IMR-90 (cell line): ENCODE measurements around the gene OR5D18. TPM values are rescaled to one million over a fixed set of nuclear protein-coding genes. Genes with fewer than 3 reads are reported as not detected.

Source experiments
- ATAC-seq: fragments of 200-7000 bp; cut with Tn5 transposase; 2 replicates; pipeline ENCODE4 v1.9.1; 2020; ENCODE audit warnings: low read depth, mild to moderate bottlenecking, moderate library complexity
- BruUV-seq: library from RNA; stranded (reverse); fragments of 400-500 nt; replicated peaks from 2 replicates; lab custom pipeline; 2021; lab: Mats Ljungman, UMichigan
- CTCF ChIA-PET: fragments of 300-600 bp; formaldehyde crosslinking; extraction: SDS; loops from one replicate; lab custom pipeline; 2021; ENCODE audit warnings: antibody characterized with exemption; lab: Yijun Ruan, JAX
- POLR2A ChIA-PET: fragments of 300-600 bp; sonication (Branson Sonifier 250); formaldehyde crosslinking; loops from one replicate; lab custom pipeline; 2022; ENCODE audit warnings: antibody characterized with exemption; ENCODE audit not compliant: unreplicated experiment; lab: Charles Lee
- DNase-seq: peaks from one replicate; pipeline ENCODE4 v3.0.0; 2013
- H2AFZ ChIP-seq: replicated peaks from 2 replicates; pipeline ENCODE3; 2013; ENCODE audit warnings: low read length, mild to moderate bottlenecking; ENCODE audit not compliant: poor library complexity
- H2AK5ac ChIP-seq: 2 replicates; pipeline ENCODE4 v1.6.1; 2013; ENCODE audit warnings: low read depth, low read length, inconsistent platforms
- H2AK9ac ChIP-seq: replicated peaks from 2 replicates; pipeline ENCODE3; 2013; ENCODE audit warnings: mild to moderate bottlenecking, low read depth, low read length, moderate library complexity; ENCODE audit not compliant: poor library complexity
- H2BK120ac ChIP-seq: 2 replicates; pipeline ENCODE4 v1.6.1; 2013; ENCODE audit warnings: low read depth, low read length, inconsistent platforms
- H2BK15ac ChIP-seq: 3 replicates; pipeline ENCODE4 v1.6.1; 2013; ENCODE audit warnings: low read depth, low read length, inconsistent platforms
- H2BK20ac ChIP-seq: 2 replicates; pipeline ENCODE4 v1.6.1; 2013; ENCODE audit warnings: low read depth, mild to moderate bottlenecking, inconsistent platforms, low read length, moderate library complexity
- H2BK5ac ChIP-seq: 2 replicates; pipeline ENCODE4 v1.6.1; 2013; ENCODE audit warnings: mild to moderate bottlenecking, low read depth, low read length, inconsistent platforms; ENCODE audit not compliant: poor library complexity, severe bottlenecking
- H3K14ac ChIP-seq: replicated peaks from 2 replicates; pipeline ENCODE4 v1.6.1; 2013; ENCODE audit warnings: low read depth, low read length, inconsistent platforms
- H3K18ac ChIP-seq: 2 replicates; pipeline ENCODE4 v1.6.1; 2013; ENCODE audit warnings: low read depth, low read length, control low read depth
- H3K23ac ChIP-seq: 2 replicates; pipeline ENCODE4 v1.6.1; 2013; ENCODE audit warnings: low read depth, low read length, inconsistent platforms
- H3K27ac ChIP-seq: 2 replicates; pipeline ENCODE4 v1.5.1; 2013; ENCODE audit warnings: mild to moderate bottlenecking, control low read depth, low read length; ENCODE audit not compliant: insufficient read depth
- H3K27me3 ChIP-seq: 2 replicates; pipeline ENCODE4 v1.6.1; 2013; ENCODE audit warnings: low read length; ENCODE audit not compliant: control insufficient read depth, insufficient read depth
- H3K36me3 ChIP-seq: 2 replicates; pipeline ENCODE4 v1.6.1; 2013; ENCODE audit warnings: low read length, mixed read lengths; ENCODE audit not compliant: control insufficient read depth, insufficient read depth
- H3K4ac ChIP-seq: 2 replicates; pipeline ENCODE4 v1.6.1; 2013; ENCODE audit warnings: low read depth, low read length, inconsistent platforms
- H3K4me1 ChIP-seq: 2 replicates; pipeline ENCODE4 v1.6.1; 2013; ENCODE audit warnings: low read length, mixed read lengths; ENCODE audit not compliant: control insufficient read depth, insufficient read depth
- H3K4me2 ChIP-seq: 2 replicates; pipeline ENCODE4 v1.6.1; 2013; ENCODE audit warnings: low read depth, mild to moderate bottlenecking, control low read depth, low read length, moderate library complexity
- H3K4me3 ChIP-seq: 2 replicates; pipeline ENCODE4 v1.5.1; 2013; ENCODE audit warnings: low read depth, mild to moderate bottlenecking, control low read depth, low read length, moderate library complexity; ENCODE audit not compliant: insufficient read depth
- H3K56ac ChIP-seq: 2 replicates; pipeline ENCODE4 v1.6.1; 2013; ENCODE audit warnings: low read length, inconsistent platforms; ENCODE audit not compliant: insufficient read depth; ENCODE audit errors: extremely low read depth
- H3K79me1 ChIP-seq, 2 experiments: 2 replicates each; pipeline ENCODE4 v1.6.1; 2013; ENCODE audit warnings: low read length in 2 of 2, inconsistent platforms in 1 of 2, low read depth in 1 of 2
- H3K9ac ChIP-seq: 2 replicates; pipeline ENCODE4 v1.6.1; 2013; ENCODE audit warnings: low read depth, low read length, control low read depth
- H3K9me1 ChIP-seq: 2 replicates; pipeline ENCODE4 v1.6.1; 2013; ENCODE audit warnings: low read length, inconsistent platforms; ENCODE audit not compliant: insufficient read depth
- H3K9me3 ChIP-seq: 2 replicates; pipeline ENCODE4 v1.6.1; 2013; ENCODE audit warnings: low read length; ENCODE audit not compliant: control insufficient read depth, insufficient read depth
- H4K20me1 ChIP-seq: 2 replicates; pipeline ENCODE4 v1.6.1; 2013; ENCODE audit warnings: low read length, inconsistent platforms; ENCODE audit not compliant: insufficient read depth
- H4K5ac ChIP-seq: 2 replicates; pipeline ENCODE4 v1.6.1; 2013; ENCODE audit warnings: mild to moderate bottlenecking, low read depth, low read length, control low read depth
- H4K8ac ChIP-seq, 2 experiments: 2 replicates each; pipeline ENCODE4 v1.6.1; 2013; ENCODE audit warnings: low read depth in 2 of 2, low read length in 2 of 2, control low read depth in 1 of 2, inconsistent platforms in 1 of 2
- H4K91ac ChIP-seq: 2 replicates; pipeline ENCODE4 v1.6.1; 2013; ENCODE audit warnings: low read depth, low read length, inconsistent platforms; ENCODE audit not compliant: insufficient read depth
- CEBPB ChIP-seq: IDR thresholded peaks from 2 replicates; pipeline ENCODE4 v1.6.1; 2012; ENCODE audit warnings: low read depth, low read length, improper control_type of control experiment
- FOS ChIP-seq: fragments of 150-350 bp; IDR thresholded peaks from 2 replicates; pipeline ENCODE4 v1.6.1; 2016; ENCODE audit warnings: low read depth, low read length
- MXI1 ChIP-seq: IDR thresholded peaks from 2 replicates; pipeline ENCODE4 v1.6.1; 2012; ENCODE audit warnings: low read depth, mild to moderate bottlenecking, low read length, moderate library complexity, borderline replicate concordance
- NFE2L2 ChIP-seq: fragments of 150-350 bp; IDR thresholded peaks from 2 replicates; pipeline ENCODE4 v1.6.1; 2016; ENCODE audit warnings: low read depth, mild to moderate bottlenecking, low read length
- RAD21 ChIP-seq: IDR thresholded peaks from 2 replicates; pipeline ENCODE4 v1.6.1; 2012; ENCODE audit warnings: low read length, improper control_type of control experiment
- RCOR1 ChIP-seq: IDR thresholded peaks from 2 replicates; pipeline ENCODE4 v1.6.1; 2012; ENCODE audit warnings: mild to moderate bottlenecking, low read length, improper control_type of control experiment; ENCODE audit not compliant: insufficient replicate concordance
- RFX5 ChIP-seq: IDR thresholded peaks from 2 replicates; pipeline ENCODE4 v1.8.0; 2012; ENCODE audit warnings: low read depth, mild to moderate bottlenecking, low read length, moderate library complexity
- SMC3 ChIP-seq: fragments of 150-350 bp; IDR thresholded peaks from 2 replicates; pipeline ENCODE4 v1.6.1; 2016; ENCODE audit warnings: low read depth, mild to moderate bottlenecking, antibody characterized with exemption, low read length, moderate library complexity
- WGBS, 2 experiments: methylation state at CpG; one replicate each; pipeline versions ENCODE4 v1.1.5 to v1.1.7; 2013; ENCODE audit warnings: missing lambda C conversion rate in 2 of 2; ENCODE audit not compliant: insufficient read length in 1 of 2; ENCODE audit errors: extremely low coverage in 2 of 2; 5-methylcytosine and 5-hydroxymethylcytosine counted together
- dilution Hi-C: fragments of 300-500 bp; cut with HindIII; formaldehyde crosslinking; loops from one replicate; pipeline ENCODE4 v1.14.3; 2018; ENCODE audit warnings: low sequenced_read_pairs; ENCODE audit not compliant: unreplicated experiment
- in situ Hi-C: fragments of 300-500 bp; cut with MboI; formaldehyde crosslinking; loops from 3 replicates; pipeline ENCODE4 v1.14.3; 2019; ENCODE audit warnings: low sequenced_read_pairs, inconsistent platforms, mixed read lengths
- intact Hi-C: fragments of 100-400 bp; cut with micrococcal nuclease; formaldehyde crosslinking; loops from 2 replicates; pipeline ENCODE4 v1.10.0; 2022
- polyA plus RNA-seq, 3 experiments: library from polyadenylated mRNA; depleted of rRNA; stranded (reverse); fragments of >200 nt; gene quantifications; 2 replicates each; pipeline ENCODE4 v1.2.3, GENCODE V29; 2012; ENCODE audit warnings: low replicate concordance in 1 of 3
- total RNA-seq: library from RNA; depleted of rRNA; stranded (reverse); fragments of >200 nt; gene quantifications from 2 replicates; pipeline ENCODE4 v1.2.3, GENCODE V29; 2012
- TF ChIP-seq, protein P1 (sequence below): fragments of 150-350 bp; IDR thresholded peaks from 2 replicates; pipeline ENCODE4 v1.6.1; 2016; ENCODE audit warnings: low read depth, mild to moderate bottlenecking, low read length, moderate library complexity, borderline replicate concordance
- TF ChIP-seq, protein P2 (sequence below): fragments of 150-350 bp; IDR thresholded peaks from 2 replicates; pipeline ENCODE4 v1.6.1; 2017; ENCODE audit warnings: mild to moderate bottlenecking, antibody characterized with exemption, low read length, low read depth
- TF ChIP-seq, protein P3 (sequence below): conservative IDR thresholded peaks from 2 replicates; pipeline ENCODE4 v1.5.1; 2012; ENCODE audit warnings: mild to moderate bottlenecking, low read depth, low read length, improper control_type of control experiment

Gene OR5D18
- total and polyA plus RNA-seq, 2 of the 4 experiments (the other 2 are of a cell fraction): not detected

DNA sequence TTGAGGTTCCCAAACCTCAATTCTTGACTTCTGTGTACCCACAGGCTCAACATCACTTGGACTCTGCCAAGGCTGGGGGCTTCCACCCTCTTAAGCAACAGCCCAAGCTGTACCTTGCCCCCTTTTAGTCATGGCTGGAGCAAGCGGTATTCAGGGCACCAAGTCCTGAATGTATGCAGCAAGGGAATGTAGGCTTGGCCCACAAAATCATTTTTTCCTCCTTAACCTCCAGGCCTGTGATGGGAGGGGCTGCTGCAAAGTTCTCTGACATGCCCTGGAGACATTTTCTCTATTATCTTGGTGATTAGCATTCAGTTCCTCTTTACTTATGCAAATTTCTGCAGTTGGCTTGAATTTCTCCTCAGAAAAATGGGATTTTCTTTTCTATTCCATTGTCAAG is 13.2 kb upstream of the OR5D18 start:
- ChIA-PET POLR2A (no interaction called here), CTCF (no interaction called here)
- TF ChIP-seq RFX5 (no peak), RCOR1 (no peak), RAD21 (no peak), NFE2L2 (no peak), CEBPB (no peak), MXI1 (no peak), FOS (no peak), SMC3 (no peak)
- TF ChIP-seq, protein P1, sequence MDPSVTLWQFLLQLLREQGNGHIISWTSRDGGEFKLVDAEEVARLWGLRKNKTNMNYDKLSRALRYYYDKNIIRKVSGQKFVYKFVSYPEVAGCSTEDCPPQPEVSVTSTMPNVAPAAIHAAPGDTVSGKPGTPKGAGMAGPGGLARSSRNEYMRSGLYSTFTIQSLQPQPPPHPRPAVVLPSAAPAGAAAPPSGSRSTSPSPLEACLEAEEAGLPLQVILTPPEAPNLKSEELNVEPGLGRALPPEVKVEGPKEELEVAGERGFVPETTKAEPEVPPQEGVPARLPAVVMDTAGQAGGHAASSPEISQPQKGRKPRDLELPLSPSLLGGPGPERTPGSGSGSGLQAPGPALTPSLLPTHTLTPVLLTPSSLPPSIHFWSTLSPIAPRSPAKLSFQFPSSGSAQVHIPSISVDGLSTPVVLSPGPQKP: no peak
- TF ChIP-seq, protein P2, sequence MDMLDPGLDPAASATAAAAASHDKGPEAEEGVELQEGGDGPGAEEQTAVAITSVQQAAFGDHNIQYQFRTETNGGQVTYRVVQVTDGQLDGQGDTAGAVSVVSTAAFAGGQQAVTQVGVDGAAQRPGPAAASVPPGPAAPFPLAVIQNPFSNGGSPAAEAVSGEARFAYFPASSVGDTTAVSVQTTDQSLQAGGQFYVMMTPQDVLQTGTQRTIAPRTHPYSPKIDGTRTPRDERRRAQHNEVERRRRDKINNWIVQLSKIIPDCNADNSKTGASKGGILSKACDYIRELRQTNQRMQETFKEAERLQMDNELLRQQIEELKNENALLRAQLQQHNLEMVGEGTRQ: no peak
- TF ChIP-seq, protein P3, sequence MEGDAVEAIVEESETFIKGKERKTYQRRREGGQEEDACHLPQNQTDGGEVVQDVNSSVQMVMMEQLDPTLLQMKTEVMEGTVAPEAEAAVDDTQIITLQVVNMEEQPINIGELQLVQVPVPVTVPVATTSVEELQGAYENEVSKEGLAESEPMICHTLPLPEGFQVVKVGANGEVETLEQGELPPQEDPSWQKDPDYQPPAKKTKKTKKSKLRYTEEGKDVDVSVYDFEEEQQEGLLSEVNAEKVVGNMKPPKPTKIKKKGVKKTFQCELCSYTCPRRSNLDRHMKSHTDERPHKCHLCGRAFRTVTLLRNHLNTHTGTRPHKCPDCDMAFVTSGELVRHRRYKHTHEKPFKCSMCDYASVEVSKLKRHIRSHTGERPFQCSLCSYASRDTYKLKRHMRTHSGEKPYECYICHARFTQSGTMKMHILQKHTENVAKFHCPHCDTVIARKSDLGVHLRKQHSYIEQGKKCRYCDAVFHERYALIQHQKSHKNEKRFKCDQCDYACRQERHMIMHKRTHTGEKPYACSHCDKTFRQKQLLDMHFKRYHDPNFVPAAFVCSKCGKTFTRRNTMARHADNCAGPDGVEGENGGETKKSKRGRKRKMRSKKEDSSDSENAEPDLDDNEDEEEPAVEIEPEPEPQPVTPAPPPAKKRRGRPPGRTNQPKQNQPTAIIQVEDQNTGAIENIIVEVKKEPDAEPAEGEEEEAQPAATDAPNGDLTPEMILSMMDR: no peak
- Histone ChIP-seq H3K36me3 (no peaks in the 10 kb centered on the region), H3K4me2 (no peak overlapping the region), H3K9ac (no peak overlapping the region), H3K9me1 (no peaks in the 10 kb centered on the region), H3K79me1 (no peaks in the 10 kb centered on the region), H3K23ac (no peak overlapping the region), H3K9me3 (peaks cover 4% of the 10 kb centered on the region; the same call in 1 of the 2 replicates), H2BK20ac (no peak overlapping the region), H3K18ac (no peak overlapping the region), H4K8ac (no peak overlapping the region), H2BK120ac (no peak overlapping the region), H3K56ac (no peak overlapping the region), H3K4ac (no peak overlapping the region), H2BK5ac (no peak overlapping the region), H3K27me3 (no peaks in the 10 kb centered on the region), H4K91ac (no peak overlapping the region), H3K4me3 (no peak overlapping the region), H4K5ac (no peak overlapping the region), H2AK5ac (no peak overlapping the region), H3K27ac (no peak overlapping the region), H3K4me1 (no peaks in the 10 kb centered on the region), H2BK15ac (no peak overlapping the region), H3K14ac (no peak overlapping the region), H4K20me1 (no peaks in the 10 kb centered on the region), H2AFZ (no peak overlapping the region), H2AK9ac (no peak overlapping the region)
- ATAC-seq: no peak
- in situ Hi-C loops: no loop called here
- no TSS peak for BruUV-seq
- WGBS, 2 experiments: no CpG with 5 or more reads among the region's 1 CpG
- dilution Hi-C loops: no loop called here
- intact Hi-C loops: no loop called here
- no peak for DNase-seq
